ENCODE measurements around the gene HKDC1. TPM values are rescaled to one million over a fixed set of nuclear protein-coding genes. Genes with fewer than 3 reads are reported as not detected.
A peak's percentile ranks its signal among the peaks of the same experiment; 100 is the strongest.
"Not testable (repeated sequence)": the region's sequence is repeated elsewhere in the genome, so short reads cannot be mapped to it uniquely, and the experiment has no call there.

Gene HKDC1
- total RNA-seq, 4 donors from 2014 or later: 0.27 TPM; not detected in 3

DNA sequence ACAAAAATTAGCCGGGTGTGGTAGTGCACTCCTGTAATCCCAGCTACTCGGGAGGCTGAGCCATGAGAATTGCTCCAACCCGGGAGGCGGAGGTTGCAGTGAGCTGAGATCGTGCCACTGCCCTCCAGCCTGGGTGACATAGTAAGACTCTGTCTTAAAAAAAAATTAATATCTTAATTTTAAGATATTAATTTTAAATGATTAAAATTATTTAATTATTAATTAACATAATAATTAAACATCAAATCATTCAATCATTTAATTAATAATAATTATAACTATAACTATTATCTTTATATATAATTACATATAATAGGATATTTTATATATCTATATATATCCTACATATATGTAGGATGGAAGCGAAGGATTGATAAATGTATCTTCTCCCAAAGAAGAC lies 56.4 kb downstream of the HKDC1 start:
- no peaks in the 10 kb centered on the region for H3K27me3 ChIP-seq
- no peak for ATAC-seq
- no peak for TF ChIP-seq POLR2A (IDR thresholded peaks at IDR 0.05)
- no peak for TF ChIP-seq POLR2AphosphoS5 (IDR thresholded peaks at IDR 0.05)
- TF ChIP-seq, protein P1, sequence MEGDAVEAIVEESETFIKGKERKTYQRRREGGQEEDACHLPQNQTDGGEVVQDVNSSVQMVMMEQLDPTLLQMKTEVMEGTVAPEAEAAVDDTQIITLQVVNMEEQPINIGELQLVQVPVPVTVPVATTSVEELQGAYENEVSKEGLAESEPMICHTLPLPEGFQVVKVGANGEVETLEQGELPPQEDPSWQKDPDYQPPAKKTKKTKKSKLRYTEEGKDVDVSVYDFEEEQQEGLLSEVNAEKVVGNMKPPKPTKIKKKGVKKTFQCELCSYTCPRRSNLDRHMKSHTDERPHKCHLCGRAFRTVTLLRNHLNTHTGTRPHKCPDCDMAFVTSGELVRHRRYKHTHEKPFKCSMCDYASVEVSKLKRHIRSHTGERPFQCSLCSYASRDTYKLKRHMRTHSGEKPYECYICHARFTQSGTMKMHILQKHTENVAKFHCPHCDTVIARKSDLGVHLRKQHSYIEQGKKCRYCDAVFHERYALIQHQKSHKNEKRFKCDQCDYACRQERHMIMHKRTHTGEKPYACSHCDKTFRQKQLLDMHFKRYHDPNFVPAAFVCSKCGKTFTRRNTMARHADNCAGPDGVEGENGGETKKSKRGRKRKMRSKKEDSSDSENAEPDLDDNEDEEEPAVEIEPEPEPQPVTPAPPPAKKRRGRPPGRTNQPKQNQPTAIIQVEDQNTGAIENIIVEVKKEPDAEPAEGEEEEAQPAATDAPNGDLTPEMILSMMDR (IDR thresholded peaks at IDR 0.05): no peak
- no peak for TF ChIP-seq EP300 (IDR thresholded peaks at IDR 0.05)
- H3K4me1 ChIP-seq: no peaks in the 10 kb centered on the region
- no peak overlapping the region for H3K27ac ChIP-seq
- no peaks in the 10 kb centered on the region for H3K36me3 ChIP-seq
- no peak overlapping the region for H3K4me3 ChIP-seq
- WGBS, 2 donors (ENCODE audit: low coverage in 1 of 2): 76 to 92% methylated on average over 6 of the region's 6 CpGs
- H3K9me3 ChIP-seq: no peaks in the 10 kb centered on the region

DNA sequence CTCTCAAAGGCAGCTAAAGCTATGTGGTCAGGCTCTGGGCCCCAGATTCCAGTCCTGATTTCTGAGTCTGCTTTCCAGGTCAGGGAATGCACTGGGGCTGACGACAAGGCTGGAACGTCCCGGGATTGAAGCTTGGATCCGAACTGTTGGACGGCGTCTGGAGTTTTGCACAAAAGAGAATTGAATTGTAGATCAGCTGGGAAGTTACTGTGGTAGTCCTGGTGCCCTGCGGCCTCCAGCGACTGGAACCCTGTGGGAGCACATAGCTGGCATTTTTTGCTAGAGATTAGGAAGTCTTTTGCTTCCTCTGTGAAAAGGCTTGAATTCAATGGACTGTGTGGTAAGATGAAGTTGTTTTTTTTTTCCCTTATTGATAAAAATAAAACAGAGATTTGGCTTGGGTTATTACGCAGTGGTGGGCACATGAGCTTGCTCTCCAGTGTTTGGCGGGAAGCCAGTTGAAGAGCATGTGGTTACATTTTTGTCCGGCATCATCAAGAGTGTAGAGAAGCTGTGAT lies 58.4 kb downstream of the HKDC1 start, which contains the start of gene HK1:
Gene HK1, plus strand, starts transcription at position 51 of the 518 bp plus-strand sequence.
- TF ChIP-seq, protein P1 (IDR thresholded peaks at IDR 0.05): no peak
- TF ChIP-seq EP300 (IDR thresholded peaks at IDR 0.05): no peak
- TF ChIP-seq POLR2AphosphoS5 (IDR thresholded peaks at IDR 0.05): no peak
- TF ChIP-seq POLR2A (IDR thresholded peaks at IDR 0.05): no peak
- peak within 1 kb of the TSS in 1 of 4 donors; percentile 22 for H3K27ac ChIP-seq

DNA sequence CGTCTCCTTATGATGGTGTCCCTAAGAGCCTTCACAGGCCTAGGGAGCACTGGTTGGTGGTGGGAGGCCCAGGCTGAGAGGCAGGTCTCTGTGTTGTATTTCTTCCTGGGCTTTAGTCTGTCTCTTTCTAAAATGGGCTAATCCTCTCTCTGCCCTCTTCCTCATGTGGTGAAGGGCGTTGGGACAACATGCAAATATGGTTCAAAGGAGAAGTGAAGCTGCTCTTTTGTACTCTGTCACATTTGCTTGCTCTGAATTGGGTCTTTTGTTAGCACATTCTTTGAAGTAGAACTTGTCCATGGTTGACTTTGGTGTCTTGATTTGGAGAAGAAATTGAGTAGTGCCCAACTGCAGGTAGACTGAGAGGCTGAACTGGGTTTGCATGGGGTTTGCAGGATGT lies 59.0 kb downstream of the HKDC1 start:
- TF ChIP-seq POLR2A (IDR thresholded peaks at IDR 0.05) (no peak), EP300 (IDR thresholded peaks at IDR 0.05) (no peak), POLR2AphosphoS5 (IDR thresholded peaks at IDR 0.05) (no peak)
- TF ChIP-seq, protein P1 (IDR thresholded peaks at IDR 0.05): no peak
- no peaks in the 10 kb centered on the region for H3K36me3 ChIP-seq
- H3K9me3 ChIP-seq: no peaks in the 10 kb centered on the region
- no peak overlapping the region for H3K4me3 ChIP-seq
- H3K27ac ChIP-seq: peak overlapping the region in 1 of 4 donors; percentile 22
- H3K27me3 ChIP-seq: no peaks in the 10 kb centered on the region
- 80 to 85% methylated on average over 2 of the region's 2 CpGs for WGBS, 2 donors (ENCODE audit: low coverage in 1 of 2)
- no peaks in the 10 kb centered on the region for H3K4me1 ChIP-seq
- ATAC-seq: no peak

More for the DNA sequence above, 58.4 kb downstream of the HKDC1 start, which contains the start of gene HK1:
- Histone ChIP-seq H3K36me3 (no peaks in the 10 kb centered on the region), H3K4me1 (no peaks in the 10 kb centered on the region), H3K9me3 (no peaks in the 10 kb centered on the region), H3K4me3 (no peak within 1 kb of the TSS), H3K27me3 (no peaks in the 10 kb centered on the region)
- WGBS, 2 donors (ENCODE audit: low coverage in 1 of 2): 50 to 64% methylated on average over 7 to 11 of the region's 11 CpGs
- no peak for ATAC-seq

DNA sequence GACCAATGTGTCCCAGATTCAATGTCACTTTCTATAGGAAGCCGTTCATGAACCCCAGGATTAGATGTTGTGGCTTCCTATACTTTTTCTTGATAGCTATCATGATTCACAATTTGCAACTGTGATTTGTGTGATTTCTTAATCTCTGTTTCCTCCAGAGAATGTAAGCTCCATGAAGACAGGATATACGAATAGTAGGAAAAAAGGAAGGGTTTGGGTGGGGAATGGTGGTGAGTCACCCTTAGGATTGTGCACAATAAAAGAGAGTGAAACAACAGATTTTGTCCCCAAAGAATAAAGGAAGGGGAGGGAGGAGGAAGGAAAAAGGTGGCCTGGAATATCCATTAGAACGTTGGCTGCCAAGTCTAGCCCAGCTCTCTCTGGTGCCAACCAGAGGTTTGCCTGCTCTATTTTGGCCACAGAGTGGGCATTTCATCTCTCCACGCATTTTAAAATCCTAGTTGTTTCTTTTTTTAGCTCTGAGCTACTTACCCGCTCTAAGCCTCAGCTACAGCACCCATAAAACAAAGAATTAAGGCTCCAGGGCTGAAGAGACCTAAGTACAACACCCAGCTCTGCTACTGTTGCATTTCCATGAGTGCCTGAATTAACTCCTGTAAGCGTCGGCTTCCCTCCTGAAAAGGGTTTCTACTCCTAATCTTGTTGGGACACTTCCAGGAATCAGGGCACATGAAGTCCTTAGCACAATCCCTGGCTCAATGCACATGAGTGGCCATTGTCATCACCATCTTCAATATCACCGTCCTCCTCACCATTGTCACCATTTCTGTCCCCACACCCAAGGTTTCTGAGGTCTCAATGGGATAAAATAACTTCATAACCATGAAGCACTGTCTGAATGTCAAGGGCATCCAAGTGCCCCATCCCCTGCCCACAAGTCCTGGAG lies 61.6 kb downstream of the HKDC1 start:
- Histone ChIP-seq H3K9me3 (no peaks in the 10 kb centered on the region), H3K4me1 (no peaks in the 10 kb centered on the region), H3K27me3 (no peaks in the 10 kb centered on the region), H3K27ac (no peak overlapping the region), H3K36me3 (no peaks in the 10 kb centered on the region), H3K4me3 (no peak overlapping the region)
- ATAC-seq: no peak
- 67 to 85% methylated on average over 3 to 8 of the region's 8 CpGs for WGBS, 2 donors (ENCODE audit: low coverage in 1 of 2)
- TF ChIP-seq POLR2AphosphoS5 (IDR thresholded peaks at IDR 0.05) (no peak), EP300 (IDR thresholded peaks at IDR 0.05) (no peak), POLR2A (IDR thresholded peaks at IDR 0.05) (no peak)
- TF ChIP-seq, protein P1 (IDR thresholded peaks at IDR 0.05): no peak

DNA sequence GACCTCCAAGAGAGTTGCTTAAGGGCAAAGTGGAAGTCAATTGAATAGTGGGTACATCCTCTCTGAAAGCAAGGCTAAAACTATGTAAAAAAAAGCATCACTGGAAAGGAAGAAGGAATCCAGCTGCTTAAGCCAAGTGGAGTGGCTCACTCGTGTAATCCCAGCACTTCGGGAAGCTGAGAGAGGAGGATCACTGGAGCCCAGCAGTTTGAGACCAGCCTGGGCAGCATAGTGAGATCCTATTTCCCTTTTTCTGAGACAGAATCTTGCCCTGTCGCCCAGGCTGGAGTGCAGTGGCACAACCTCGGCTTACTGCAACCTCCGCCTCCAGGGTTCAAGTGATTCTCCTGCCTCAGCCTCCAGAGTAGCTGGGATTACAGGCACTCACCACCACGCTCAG lies 64.3 kb downstream of the HKDC1 start:
- H3K27me3 ChIP-seq, H3K27ac ChIP-seq, H3K4me1 ChIP-seq, H3K9me3 ChIP-seq, H3K4me3 ChIP-seq, H3K36me3 ChIP-seq, ATAC-seq: not testable (repeated sequence)
- WGBS, 2 donors (ENCODE audit: low coverage in 1 of 2): 71 to 77% methylated on average over 6 of the region's 6 CpGs

All from gastroesophageal sphincter (tissue), 4 donors.